ENCODE results near the gene DCUN1D2.
"Not testable (repeated sequence)": the region's sequence is repeated elsewhere in the genome, so short reads cannot be mapped to it uniquely, and the experiment has no call there.

Gene DCUN1D2

DNA sequence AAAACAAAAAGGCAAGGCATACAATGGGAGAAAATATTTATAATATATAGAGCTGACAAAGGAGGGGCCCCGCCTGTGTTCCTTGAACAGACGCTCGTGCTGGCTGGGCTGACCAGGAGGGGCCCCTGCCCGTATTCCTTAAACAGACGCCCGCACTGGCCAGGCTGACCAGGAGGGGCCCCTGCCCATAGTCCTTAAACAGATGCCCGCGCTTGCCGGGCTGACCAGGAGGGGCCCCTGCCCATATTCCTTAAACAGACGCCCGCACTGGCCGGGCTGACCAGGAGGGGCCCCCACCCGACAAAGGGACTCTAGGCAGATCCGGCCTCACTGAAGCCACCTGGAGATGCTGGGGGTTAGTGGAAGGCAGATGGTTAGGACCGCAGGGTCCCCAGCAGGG, 46.5 kb downstream of the DCUN1D2 start:
- no peak for DNase-seq

DNA sequence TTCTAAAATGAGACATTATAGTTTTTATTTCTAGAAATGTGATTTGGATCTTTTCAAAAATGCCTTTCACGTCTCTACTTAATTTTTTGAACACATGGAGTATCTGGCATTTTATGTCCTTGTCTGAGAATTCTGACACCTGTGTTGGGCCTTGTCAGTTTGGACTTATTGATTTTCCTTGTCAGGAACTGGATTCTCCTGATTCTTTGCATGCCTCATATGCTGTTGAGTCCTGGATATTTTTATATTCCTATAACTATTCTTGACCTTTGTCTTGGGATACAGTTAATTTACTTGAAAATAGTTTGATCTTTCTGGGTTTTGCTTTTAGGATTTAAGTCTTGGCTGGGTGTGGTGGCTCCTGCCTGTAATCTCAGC, 47.5 kb downstream of the DCUN1D2 start:
- no peak for DNase-seq

DNA sequence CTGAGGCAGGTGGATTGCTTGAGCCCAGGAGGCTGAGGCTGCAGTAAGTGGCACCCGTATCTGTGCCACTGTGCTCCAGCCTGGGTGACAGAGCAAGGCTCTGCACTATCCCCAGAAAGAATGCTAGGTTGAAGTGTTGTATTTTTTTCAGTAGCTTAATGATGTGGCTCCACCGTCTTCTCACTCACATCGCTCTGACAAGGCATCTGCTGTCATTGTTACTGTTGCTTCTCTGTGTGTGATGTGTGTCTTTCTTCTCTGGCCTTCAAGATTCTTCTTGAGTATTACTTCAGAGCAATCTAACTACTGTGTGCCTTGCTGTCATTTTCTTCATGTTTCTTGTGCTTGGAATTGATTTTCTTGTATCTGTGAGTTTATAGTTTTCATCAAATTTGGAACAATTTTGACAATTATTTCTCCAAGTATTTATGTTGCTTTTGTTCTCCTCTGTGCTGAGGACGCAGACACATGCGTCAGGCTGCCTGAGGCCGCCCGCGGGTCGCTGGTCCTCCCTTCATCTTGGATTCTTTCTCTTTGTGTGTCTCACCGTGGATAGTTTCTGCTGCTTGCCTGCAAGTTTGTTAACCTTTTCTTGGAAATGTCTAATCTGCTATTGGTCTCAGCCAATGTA, 48.0 kb downstream of the DCUN1D2 start:
- DNase-seq = no peak

DNA sequence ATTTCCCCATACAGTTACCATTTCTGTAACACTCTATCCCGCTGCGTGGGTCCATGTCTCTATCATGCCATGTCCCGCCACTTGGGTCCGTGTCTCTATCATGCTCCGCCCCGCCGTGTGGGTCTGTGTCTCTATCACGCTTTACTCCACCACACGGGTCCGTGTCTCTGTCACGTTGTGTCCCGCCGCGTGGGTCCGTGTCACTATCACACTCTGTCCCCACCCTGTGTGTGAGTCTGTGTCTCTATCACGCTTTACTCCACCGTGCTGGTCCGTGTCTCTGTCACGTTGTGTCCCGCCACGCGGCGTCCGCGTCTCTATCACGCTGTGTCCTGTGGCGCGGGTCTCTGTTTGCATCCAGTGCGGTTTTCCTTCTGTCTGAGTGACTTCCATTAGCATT, 48.9 kb downstream of the DCUN1D2 start:
- no peak for DNase-seq

DNA sequence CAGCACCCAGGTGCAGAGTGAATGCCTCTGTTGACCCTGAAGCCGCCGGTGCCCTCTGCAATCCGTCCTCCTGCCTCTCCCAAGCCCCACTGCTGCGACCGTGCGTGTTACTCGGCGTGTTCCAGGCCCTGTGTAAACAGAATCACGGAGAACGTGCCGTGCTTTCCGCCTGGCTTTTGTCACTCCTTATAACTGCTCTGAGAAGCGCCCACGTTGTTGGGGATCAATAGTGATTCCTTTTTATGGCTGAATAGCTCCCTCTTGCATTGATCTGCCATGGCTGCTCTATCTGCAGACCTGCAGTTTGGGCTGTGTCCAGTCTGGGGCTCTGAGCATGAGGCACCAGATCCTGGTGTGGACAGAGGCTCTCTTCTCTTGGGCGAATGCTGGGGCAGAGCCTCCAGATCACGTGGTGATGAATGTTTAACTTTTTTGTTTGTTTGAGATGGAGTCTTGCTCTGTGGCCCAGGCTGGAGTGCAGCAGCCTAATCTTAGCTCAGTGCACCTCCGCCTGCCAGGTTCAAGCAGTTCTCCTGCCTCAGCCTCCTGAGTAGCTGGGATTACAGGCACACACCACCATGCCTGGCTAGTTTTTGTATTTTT, 53.0 kb downstream of the DCUN1D2 start:
- no peak for DNase-seq

DNA sequence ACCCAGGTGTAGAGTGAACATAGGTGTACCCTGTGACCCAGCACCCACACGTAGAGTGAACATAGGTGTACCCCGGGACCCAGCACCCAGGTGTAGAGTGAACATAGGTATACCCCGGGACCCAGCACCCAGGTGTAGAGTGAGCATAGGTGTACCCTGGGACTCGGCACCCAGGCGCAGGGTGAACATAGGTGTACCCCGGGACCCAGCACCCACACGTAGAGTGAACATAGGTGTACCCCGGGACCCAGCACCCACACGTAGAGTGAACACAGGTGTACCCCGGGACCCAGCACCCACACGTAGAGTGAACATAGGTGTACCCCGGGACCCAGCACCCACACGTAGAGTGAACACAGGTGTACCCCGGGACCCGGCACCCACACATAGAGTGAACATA, 53.6 kb downstream of the DCUN1D2 start:
- DNase-seq = not testable (repeated sequence)

DNA sequence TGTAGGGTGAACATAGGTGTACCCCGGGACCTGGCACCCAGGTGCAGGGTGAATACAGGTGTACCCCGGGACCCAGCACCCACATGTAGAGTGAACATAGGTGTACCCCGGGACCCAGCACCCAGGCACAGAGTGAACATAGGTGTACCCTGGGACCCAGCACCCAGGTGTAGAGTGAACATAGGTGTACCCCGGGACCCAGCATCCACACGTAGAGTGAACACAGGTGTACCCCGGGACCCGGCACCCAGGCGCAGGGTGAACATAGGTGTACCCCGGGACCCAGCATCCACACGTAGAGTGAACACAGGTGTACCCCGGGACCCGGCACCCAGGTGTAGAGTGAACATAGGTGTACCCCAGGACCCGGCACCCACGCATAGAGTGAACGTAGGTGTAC, 54.6 kb downstream of the DCUN1D2 start:
- DNase-seq = not testable (repeated sequence)

DNA sequence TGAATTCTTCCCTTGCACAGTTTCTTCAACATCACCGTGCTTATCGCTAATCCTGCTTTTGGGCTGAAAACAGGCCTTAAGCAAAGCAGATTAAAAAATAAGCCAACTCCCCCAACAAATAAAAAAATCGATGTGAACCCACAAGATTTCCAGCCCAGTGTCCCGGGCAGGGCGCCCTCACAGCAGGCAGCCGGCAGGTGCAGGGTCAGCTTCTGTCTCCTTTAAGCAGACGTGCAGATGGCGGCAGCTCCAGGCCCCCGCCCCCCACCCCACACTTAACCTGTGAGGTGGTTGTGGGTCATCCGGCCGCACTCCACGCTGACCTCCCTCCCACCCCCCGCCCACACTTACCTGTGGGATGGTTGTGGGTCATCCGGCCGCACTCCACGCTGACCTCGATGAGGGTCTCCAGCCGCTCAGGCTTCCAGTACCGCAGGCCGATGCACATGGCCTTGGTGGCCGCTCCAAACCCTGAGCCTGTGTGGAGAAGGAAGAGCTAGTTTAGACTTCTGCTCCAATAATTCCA, 57.1 kb downstream of the DCUN1D2 start:
- DNase-seq = no peak

DNA sequence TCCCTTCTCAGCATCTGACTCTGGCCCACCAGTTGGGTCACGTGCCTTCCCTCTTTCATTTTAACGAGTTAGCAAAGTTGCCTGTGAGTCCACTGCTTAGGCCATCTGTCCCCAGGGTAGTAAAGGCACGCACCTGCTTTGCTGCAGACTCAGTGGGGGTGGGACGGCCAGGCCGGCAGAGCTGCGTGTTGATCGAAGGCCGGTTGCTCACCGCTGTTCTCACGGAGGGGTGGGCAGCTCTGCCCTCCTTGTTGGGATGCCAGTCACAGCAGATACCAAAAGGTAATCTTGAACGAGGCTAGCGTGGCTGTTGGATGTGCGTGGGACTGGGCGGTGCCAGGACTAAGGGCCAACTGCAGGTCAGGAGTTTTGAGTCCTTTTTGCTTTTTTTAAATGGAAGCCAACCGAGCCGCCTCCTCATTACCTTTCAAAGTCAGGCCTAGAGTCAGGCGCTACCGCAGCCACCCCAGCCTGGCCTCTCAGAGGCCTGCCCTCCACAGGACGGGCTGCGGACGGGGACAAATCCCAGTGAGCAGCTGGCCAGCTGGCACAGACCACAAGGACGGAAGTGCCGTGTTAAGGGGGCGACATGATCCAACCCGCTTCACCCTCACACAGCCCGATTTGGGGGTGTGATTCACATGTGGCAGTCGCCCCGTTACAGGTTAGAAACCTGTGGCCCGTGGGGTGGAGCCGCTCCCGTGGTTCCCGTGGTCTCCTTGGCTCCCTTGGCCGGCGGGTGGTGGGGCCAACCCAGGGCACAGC, 57.8 kb downstream of the DCUN1D2 start:
- DNase-seq = no peak

DNA sequence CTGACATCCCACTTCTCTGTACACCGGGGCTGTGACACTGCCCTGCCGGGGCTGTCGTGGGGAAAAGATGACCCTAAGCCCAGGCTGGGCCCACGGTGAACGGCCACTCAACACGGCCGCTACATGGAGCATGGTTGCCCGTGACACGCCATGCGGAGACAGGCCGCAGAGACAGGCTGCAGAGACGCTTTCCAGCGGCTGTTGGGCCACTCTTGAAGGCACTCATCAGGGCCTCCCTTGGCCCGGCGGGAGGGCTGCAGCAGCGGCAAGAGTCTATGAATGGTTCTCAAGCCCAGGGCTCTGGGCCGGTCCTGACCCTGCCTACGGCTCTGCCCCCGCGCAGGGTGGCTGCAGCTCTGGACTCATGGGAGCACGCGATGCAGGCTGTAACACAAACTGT, 59.3 kb downstream of the DCUN1D2 start:
- DNase-seq = no peak

DNA sequence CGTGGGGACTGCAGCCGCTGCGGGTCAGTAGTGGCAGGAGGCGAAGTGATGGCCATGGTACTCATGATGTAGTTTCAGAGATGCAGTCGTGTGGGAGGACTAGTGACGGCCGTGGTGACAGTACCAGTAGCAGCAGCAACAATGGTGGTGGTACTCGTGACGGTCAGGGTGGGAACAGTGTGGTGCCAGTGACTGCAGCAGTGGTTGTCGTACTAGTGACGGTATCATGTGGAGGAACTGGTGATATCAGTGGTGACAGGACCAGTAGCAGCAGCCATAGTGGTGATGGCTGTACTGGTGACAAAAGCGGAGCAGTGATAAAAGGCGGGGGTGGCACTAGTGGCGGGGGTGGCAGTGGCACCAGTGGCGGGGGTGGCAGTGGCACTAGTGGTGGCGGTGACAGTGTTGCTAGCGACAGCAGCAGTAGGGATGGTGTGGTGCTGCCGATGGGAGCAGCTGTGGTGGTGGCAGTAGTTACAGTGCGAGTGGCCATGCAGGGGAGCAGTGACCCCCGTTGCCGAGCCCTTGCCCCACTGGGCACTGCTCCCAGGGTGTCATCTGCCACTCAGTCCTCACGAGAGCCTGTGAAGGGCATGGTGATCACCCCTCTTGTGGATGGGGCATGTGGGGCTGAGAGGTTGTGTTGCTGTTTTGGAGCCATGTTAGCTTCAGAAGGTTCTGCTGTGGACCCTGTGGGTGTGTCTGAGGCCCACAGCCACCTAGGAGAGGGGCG, 60.0 kb downstream of the DCUN1D2 start:
- DNase-seq = no peak

DNA sequence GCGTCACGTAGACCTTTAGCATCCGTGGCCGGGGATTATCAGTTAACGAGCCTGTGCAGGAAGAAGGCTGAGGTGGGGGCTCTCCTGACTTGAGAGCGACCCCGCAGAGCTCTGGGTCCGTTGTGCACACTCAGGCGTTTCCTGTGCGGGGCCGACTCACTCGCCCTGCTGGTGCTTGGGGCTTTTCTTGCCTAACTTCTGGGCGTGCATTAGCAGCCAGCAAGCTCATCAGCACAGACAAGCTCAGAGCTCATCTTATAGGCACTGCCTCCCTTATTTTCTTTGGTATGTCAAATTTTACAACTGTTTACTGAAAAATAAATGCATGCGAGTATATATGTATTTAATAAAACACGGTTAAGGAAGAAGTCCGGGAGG, 60.9 kb downstream of the DCUN1D2 start:
- DNase-seq = no peak

DNA sequence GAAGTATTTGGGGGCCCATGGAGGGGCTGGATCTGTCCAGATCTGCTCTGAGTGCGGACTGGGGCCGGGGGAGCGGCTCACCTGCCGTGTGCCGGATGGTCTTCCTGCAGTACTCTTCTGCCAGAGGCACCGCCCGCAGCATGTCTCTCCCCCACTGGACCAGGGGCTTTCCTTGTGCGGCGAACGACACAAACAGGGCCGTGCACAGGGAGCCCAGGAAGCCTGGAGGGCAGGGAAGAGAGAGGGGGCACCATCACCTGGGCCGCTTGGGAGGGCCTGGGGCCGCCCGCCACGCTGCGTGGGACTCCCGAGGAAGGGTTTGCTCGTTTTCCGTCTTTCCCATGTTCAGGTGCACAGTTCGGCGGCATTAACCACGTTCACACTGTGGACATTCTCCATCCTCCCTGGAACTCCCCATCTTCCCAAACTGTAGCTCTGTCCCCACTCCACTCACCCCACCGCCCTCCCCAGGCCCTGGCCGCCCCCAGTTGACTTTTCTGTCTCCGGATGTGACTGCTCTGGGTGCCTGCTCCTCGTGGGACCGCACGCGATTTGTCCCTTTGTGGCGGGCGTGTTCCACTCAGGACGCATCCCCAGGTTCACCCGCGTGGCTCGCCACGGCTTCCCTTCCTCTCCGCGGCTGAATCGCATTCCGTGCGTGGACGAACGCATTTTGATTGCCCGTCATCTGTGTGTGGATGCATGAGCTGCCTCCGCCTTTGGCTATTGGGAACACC, 61.5 kb downstream of the DCUN1D2 start:
- no peak for DNase-seq

DNA sequence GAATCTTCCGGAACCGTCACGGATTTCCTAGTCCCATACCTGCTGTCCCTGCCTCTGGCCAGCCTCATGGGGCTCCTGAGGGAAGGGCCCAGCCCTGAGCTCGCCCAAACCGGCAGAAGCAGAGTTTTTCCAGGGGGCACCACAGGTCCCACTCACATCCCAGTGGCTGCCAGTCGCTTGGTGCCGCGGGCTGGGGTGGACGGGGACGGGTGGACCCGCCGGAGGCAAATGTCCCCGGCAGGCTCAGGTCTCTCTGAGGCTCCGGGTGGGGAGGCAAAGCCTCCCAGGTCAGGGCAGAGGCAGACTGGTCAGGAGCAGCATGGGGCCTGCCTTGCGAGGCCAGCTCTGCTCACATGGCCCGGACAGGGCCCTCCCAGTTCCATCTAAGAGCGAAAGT, 62.0 kb downstream of the DCUN1D2 start:
- no peak for DNase-seq

DNA sequence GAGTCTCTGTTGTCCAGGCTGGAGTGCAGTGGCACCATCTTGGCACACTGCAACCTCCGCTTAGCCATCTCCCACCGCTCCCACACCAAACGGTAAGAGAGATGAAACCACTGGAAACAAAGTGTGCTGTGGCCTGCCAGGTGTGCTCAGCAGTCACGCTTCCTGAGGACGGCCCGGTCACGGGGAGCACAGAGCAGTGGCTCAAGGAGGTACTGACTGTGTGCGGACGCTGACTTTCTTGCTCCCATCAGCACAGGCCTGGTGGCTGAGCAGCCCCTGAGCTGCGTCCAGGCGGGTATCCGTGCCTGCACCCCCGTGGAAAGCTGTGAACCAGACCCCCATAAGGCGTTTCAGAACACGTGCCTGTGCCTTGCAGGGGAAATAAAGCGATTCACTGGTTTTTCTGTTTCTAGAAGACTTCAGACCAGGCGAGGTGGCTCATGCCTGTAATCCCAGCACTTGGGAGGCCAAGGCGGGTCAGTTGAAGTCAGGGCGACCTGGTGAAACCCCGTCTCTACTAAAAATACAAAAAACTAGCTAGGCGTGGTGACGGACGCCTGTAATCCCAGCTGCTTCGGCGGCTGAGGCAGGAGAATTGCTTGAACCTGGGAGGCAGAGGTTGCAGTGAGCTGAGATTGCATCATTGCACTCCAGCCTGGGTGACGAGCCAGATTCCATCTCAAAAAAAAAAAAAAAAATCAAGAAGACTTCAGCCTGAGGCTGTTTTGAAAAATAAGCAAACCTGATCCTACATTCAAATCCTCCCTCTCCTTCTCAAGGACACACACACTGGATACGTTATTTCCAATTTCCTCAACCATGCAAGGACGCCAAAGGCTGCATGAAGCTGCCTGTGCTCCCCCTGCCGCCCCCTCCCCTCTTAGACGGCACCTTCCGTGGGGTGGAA, 62.7 kb downstream of the DCUN1D2 start:
- DNase-seq = no peak

DNA sequence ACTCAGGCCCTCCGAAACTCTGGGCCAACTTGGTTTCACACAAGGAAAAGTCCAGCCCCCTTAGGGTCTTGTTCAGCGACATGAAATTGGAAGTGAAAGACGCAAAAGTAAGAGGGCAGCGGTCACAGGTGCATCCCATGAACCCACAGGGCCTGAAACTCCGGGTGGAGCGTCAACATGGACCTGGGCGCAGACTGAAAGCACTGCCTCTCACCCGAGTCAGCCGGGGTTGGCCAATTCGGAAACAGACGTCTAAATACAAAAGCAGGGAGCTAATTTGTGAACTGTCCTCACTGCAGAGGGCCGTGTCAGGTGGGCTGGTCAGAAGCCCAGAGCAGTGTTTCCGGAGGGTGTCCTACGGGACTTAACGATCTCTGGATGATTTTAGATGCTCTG, 63.9 kb downstream of the DCUN1D2 start:
- no peak for DNase-seq

DNA sequence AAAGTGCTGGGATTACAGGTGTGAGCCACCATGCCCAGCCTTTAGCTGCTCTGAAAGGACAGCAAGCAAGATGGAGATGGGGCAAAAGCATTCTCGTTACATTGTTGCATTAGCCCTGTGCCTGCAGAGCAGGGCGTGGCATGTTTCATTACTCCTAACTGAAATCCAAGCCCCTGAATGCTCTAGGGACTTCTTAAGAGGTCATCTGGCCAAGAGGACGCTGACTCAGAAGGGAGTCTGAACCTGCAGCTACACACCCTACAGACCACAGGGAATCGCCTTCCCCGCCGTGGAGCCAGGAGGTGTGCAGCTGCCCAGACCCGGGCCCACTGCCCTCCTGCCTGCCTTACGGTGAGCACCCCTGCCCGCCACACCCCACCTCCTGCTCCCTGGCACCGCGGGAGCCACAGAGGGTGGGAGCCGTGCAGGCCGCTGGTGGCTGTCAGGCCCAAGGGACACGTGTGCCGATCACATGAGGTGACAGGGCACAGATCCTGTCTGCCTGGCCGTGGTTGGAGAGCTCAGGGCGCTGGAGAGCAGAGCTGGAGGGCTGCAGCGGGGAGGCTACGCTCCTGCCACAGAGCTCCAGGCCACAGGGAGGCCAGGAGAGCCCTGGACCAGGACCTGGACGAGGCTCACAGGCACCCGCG, 64.4 kb downstream of the DCUN1D2 start:
- DNase-seq = no peak

DNA sequence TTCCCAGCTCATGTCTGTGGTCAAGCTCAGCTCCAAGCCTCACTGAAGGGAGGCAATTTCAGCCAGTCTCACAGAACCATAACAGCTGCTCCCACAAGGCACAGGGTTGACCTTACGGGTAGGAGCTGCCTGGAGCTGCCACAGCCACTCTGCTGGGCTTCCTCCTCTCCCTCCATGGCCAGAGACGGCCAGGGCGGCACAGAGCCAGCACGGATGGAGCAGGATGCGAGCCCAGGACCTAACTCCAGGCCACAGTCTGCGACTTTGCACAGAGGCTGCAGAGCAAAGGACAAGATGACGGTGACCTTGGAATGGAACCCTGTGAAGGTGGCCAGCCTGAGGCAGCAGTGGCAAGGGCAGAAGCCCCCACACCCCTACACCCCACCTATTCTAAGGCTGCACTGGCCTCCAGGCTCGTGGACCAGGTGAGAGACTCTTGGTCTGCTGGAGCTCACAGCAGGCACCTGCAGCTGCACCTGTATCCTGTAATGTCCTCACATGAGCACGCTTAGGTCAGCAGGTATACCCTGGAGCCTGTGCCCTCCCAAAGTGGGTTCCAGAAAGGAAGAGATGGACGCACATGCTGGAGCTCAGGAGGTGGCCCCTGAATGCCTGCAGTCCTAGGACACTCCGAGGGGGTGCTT, 66.9 kb downstream of the DCUN1D2 start:
- no peak for DNase-seq

DNA sequence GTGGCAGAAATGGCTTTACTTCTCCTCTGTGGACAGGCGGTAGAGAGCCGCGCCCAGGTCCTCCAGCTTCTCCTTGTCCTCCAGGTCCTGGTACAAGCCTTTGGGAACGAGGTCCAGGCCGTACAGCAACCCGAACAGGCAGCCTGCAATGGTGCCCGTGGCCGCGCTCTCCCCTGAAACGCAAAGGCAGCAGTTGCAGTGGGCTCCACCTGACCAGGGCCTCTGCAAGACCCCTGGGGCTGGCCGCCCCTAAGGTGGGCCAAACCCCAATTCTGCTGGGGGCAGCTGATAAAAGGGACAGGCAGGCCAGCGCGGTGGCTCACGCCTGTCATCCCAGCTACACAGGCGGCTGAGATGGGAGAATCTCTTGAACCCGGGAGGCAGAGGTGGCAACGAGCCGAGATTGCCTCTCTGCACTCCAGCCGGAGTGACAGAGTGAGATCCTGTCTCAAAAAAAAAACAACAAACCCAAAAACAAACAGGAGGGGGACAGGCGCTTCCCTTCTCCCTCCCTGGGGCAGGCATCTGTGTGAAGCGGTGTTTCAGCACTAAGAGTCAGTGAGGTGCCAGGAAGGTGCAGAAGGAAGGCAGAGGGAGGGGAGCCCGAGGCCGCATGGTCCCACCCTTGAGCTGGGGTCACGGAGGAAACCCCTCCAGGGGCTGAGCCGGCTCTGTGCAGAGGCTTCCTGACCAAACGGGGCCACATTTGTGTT, 67.5 kb downstream of the DCUN1D2 start:
- no peak for DNase-seq

DNA sequence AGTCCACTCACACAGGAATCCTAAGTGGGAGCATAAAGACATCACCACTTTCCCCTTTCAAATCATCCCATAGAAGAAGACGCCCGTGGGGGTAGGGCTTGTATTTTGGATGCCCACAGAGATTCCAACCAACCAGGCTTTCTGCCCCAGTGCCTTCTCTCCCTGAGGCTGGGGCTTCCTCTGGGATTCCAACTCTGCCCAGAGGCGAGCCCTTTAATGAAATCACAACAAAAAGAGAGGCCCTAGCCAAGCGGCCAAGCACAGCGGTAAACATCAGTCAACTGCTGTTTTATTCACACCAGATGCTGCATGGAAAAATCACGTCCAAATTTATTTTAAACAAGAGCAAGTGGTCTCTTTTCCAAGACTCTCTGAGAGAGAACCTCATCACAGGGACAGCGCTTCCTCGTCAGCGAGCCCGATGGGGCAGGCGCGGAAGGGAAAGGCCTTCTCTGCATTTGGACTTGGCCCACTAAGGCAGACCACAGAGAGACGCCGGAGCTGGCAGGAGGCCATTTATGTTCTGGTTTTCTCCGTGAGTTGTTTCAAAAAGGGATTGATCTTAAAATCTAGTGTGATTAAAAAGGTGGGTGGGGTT, 68.7 kb downstream of the DCUN1D2 start:
- DNase-seq = no peak
